Measurements from ENCODE around the gene PCDH17.

DNA sequence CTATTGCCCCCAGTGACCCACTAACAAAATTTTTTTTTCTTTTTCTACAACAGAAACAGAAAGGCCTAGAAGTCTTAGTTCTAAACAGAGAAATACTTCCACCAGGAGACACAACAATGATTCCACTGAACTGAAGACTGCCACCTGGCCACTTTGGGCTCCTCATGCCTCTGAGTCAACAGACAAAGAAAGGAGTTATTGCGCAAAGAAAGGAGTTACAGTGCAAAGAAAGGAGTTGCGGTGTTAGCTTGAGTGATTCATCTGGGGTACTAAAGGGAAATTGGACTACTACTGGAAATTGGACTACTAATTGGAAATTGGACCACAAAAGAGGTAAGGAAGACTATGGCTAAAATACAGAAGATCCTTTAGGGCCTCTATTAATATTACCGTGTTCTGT is 116.6 kb downstream of the PCDH17 start:
- TF ChIP-seq, protein P1, sequence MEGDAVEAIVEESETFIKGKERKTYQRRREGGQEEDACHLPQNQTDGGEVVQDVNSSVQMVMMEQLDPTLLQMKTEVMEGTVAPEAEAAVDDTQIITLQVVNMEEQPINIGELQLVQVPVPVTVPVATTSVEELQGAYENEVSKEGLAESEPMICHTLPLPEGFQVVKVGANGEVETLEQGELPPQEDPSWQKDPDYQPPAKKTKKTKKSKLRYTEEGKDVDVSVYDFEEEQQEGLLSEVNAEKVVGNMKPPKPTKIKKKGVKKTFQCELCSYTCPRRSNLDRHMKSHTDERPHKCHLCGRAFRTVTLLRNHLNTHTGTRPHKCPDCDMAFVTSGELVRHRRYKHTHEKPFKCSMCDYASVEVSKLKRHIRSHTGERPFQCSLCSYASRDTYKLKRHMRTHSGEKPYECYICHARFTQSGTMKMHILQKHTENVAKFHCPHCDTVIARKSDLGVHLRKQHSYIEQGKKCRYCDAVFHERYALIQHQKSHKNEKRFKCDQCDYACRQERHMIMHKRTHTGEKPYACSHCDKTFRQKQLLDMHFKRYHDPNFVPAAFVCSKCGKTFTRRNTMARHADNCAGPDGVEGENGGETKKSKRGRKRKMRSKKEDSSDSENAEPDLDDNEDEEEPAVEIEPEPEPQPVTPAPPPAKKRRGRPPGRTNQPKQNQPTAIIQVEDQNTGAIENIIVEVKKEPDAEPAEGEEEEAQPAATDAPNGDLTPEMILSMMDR (IDR thresholded peaks at IDR 0.05; ENCODE audit: insufficient read depth, low read length), result no peak
- TF ChIP-seq POLR2AphosphoS5 (IDR thresholded peaks at IDR 0.05; ENCODE audit: low read depth) (no peak), GABPA (IDR thresholded peaks at IDR 0.05; ENCODE audit: low read depth) (no peak), SPI1 (IDR thresholded peaks at IDR 0.05; ENCODE audit: borderline replicate concordance, low read depth) (no peak)
- TF ChIP-seq, protein P2, sequence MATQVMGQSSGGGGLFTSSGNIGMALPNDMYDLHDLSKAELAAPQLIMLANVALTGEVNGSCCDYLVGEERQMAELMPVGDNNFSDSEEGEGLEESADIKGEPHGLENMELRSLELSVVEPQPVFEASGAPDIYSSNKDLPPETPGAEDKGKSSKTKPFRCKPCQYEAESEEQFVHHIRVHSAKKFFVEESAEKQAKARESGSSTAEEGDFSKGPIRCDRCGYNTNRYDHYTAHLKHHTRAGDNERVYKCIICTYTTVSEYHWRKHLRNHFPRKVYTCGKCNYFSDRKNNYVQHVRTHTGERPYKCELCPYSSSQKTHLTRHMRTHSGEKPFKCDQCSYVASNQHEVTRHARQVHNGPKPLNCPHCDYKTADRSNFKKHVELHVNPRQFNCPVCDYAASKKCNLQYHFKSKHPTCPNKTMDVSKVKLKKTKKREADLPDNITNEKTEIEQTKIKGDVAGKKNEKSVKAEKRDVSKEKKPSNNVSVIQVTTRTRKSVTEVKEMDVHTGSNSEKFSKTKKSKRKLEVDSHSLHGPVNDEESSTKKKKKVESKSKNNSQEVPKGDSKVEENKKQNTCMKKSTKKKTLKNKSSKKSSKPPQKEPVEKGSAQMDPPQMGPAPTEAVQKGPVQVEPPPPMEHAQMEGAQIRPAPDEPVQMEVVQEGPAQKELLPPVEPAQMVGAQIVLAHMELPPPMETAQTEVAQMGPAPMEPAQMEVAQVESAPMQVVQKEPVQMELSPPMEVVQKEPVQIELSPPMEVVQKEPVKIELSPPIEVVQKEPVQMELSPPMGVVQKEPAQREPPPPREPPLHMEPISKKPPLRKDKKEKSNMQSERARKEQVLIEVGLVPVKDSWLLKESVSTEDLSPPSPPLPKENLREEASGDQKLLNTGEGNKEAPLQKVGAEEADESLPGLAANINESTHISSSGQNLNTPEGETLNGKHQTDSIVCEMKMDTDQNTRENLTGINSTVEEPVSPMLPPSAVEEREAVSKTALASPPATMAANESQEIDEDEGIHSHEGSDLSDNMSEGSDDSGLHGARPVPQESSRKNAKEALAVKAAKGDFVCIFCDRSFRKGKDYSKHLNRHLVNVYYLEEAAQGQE (IDR thresholded peaks at IDR 0.05; ENCODE audit: insufficient replicate concordance, low read depth), result no peak

Data from HL-60 (cell line).